ENCODE data around the gene COL4A3.

The COL4A3 gene

GRCh38 chr2:227134591-227134990 lies 29.8 kb upstream of the COL4A3 start:
- no peak overlapping the region for H3K4me3 ChIP-seq (ENCODE audit: low read depth, low read length)
- DNase-seq (ENCODE audit: low read depth): no peak
- TF ChIP-seq MAX (IDR thresholded peaks at IDR 0.05; ENCODE audit: low read depth, low read length) (no peak), MYC (IDR thresholded peaks at IDR 0.05; ENCODE audit: low read depth, low read length) (no peak), CTCF (IDR thresholded peaks at IDR 0.05; ENCODE audit: low read depth, low read length) (no peak), POLR2A (IDR thresholded peaks at IDR 0.05; ENCODE audit: extremely low read depth, insufficient read length) (no peak)

- H3K4me3 ChIP-seq (ENCODE audit: low read depth, low read length): no peak overlapping the region
- no peak for DNase-seq (ENCODE audit: low read depth)
- TF ChIP-seq POLR2A (IDR thresholded peaks at IDR 0.05; ENCODE audit: extremely low read depth, insufficient read length) (no peak), CTCF (IDR thresholded peaks at IDR 0.05; ENCODE audit: low read depth, low read length) (no peak), MYC (IDR thresholded peaks at IDR 0.05; ENCODE audit: low read depth, low read length) (no peak), MAX (IDR thresholded peaks at IDR 0.05; ENCODE audit: low read depth, low read length) (no peak)
Observed at GRCh38 chr2:227141301-227141700, 23.1 kb upstream of the COL4A3 start.

- DNase-seq (ENCODE audit: low read depth): no peak
- no peak for TF ChIP-seq MYC (IDR thresholded peaks at IDR 0.05; ENCODE audit: low read depth, low read length)
- no peak for TF ChIP-seq CTCF (IDR thresholded peaks at IDR 0.05; ENCODE audit: low read depth, low read length)
- TF ChIP-seq MAX (IDR thresholded peaks at IDR 0.05; ENCODE audit: low read depth, low read length): no peak
- TF ChIP-seq POLR2A (IDR thresholded peaks at IDR 0.05; ENCODE audit: extremely low read depth, insufficient read length): no peak
- H3K4me3 ChIP-seq (ENCODE audit: low read depth, low read length): no peak overlapping the region
Observed at GRCh38 chr2:227143895-227144294, 20.5 kb upstream of the COL4A3 start.

- no peak for TF ChIP-seq MAX (IDR thresholded peaks at IDR 0.05; ENCODE audit: low read depth, low read length)
- no peak for TF ChIP-seq POLR2A (IDR thresholded peaks at IDR 0.05; ENCODE audit: extremely low read depth, insufficient read length)
- no peak overlapping the region for H3K4me3 ChIP-seq (ENCODE audit: low read depth, low read length)
- DNase-seq (ENCODE audit: low read depth): no peak
Observed at GRCh38 chr2:227146456-227146855, 18.0 kb upstream of the COL4A3 start.

- no peak for DNase-seq (ENCODE audit: low read depth)
- no peak overlapping the region for H3K4me3 ChIP-seq (ENCODE audit: low read depth, low read length)
- TF ChIP-seq MYC (IDR thresholded peaks at IDR 0.05; ENCODE audit: low read depth, low read length) (no peak), MAX (IDR thresholded peaks at IDR 0.05; ENCODE audit: low read depth, low read length) (no peak), POLR2A (IDR thresholded peaks at IDR 0.05; ENCODE audit: extremely low read depth, insufficient read length) (no peak), CTCF (IDR thresholded peaks at IDR 0.05; ENCODE audit: low read depth, low read length) (no peak)
Observed at GRCh38 chr2:227147023-227147422, 17.4 kb upstream of the COL4A3 start.

GRCh38 chr2:227148106-227148505 lies 16.3 kb upstream of the COL4A3 start:
- no peak overlapping the region for H3K4me3 ChIP-seq (ENCODE audit: low read depth, low read length)
- TF ChIP-seq CTCF (IDR thresholded peaks at IDR 0.05; ENCODE audit: low read depth, low read length) (no peak), POLR2A (IDR thresholded peaks at IDR 0.05; ENCODE audit: extremely low read depth, insufficient read length) (no peak), MAX (IDR thresholded peaks at IDR 0.05; ENCODE audit: low read depth, low read length) (no peak), MYC (IDR thresholded peaks at IDR 0.05; ENCODE audit: low read depth, low read length) (no peak)
- DNase-seq (ENCODE audit: low read depth): no peak
